GM12878 (cell line): Measurements from ENCODE around the gene GTPBP10. TPM values are rescaled to one million over a fixed set of nuclear protein-coding genes. Genes with fewer than 3 reads are reported as not detected.
A peak's percentile ranks its signal among the peaks of the same experiment; 100 is the strongest.

Source experiments
- BCL11A ChIP-seq: IDR thresholded peaks from 2 replicates; pipeline ENCODE4 v1.6.1; 2011; ENCODE audit warnings: low read depth, low read length
- CHD4 ChIP-seq: fragments of 200-600 bp; sonication (generic); IDR thresholded peaks from 2 replicates; pipeline ENCODE4 v1.6.1; 2016; ENCODE audit warnings: mild to moderate bottlenecking
- MTA3 ChIP-seq: IDR thresholded peaks from 2 replicates; pipeline ENCODE4 v1.6.1; 2012; ENCODE audit warnings: low read length, inconsistent platforms, borderline replicate concordance
- NR2F1 ChIP-seq: fragments of 450-650 bp; conservative IDR thresholded peaks from 2 replicates; pipeline ENCODE4 v1.6.1; 2017; ENCODE audit warnings: mild to moderate bottlenecking
- RAD51 ChIP-seq: fragments of 450-650 bp; IDR thresholded peaks from 2 replicates; pipeline ENCODE4 v1.6.1; 2016; ENCODE audit warnings: moderate library complexity, mild to moderate bottlenecking, inconsistent platforms
- SMARCA5 ChIP-seq: fragments of 450-650 bp; IDR thresholded peaks from 2 replicates; pipeline ENCODE4 v1.6.1; 2017; ENCODE audit warnings: mild to moderate bottlenecking
- SMC3 ChIP-seq: IDR thresholded peaks from 2 replicates; pipeline ENCODE4 v1.6.1; 2011; ENCODE audit warnings: low read length, improper control_type of control experiment, borderline replicate concordance
- SREBF2 ChIP-seq: IDR thresholded peaks from 2 replicates; pipeline ENCODE4 v1.6.1; 2012; ENCODE audit warnings: mild to moderate bottlenecking, low read length
- polyA plus RNA-seq, 11 experiments: library from polyadenylated mRNA; depleted of rRNA in 4 of 11; unstranded in 6 of 11; stranded (reverse) in 5 of 11; fragments of >200 nt; fragmentation: Nextera tagmentation in 4 of 11; fragmentation: Illumina TruSeq in 1 of 11; extraction: Ambion mirVana in 4 of 11; extraction: Trizol in 1 of 11; gene quantifications; 1 replicate in 1 of 11; 2 replicates in 10 of 11; pipeline versions ENCODE4 v1.2.1 to v1.2.3, GENCODE V29; 2011 to 2016; ENCODE audit warnings: inconsistent platforms in 2 of 11, missing spikeins in 2 of 11, low read depth in 1 of 11
- total RNA-seq, 4 experiments: library from RNA; depleted of rRNA in 3 of 4; stranded (reverse); fragments of >200 nt in 3 of 4; fragmentation: Illumina TruSeq in 1 of 4; extraction: Trizol in 1 of 4; gene quantifications; 2 replicates each; pipeline versions ENCODE4 v1.2.1 to v1.2.3, GENCODE V29; 2013 to 2021
- TF ChIP-seq, protein P1 (sequence below): fragments of 450-650 bp; IDR thresholded peaks from 2 replicates; pipeline ENCODE4 v1.6.1; 2016; ENCODE audit warnings: mild to moderate bottlenecking, moderate library complexity, borderline replicate concordance
- TF ChIP-seq, protein P2 (sequence below): fragments of 450-650 bp; IDR thresholded peaks from 2 replicates; pipeline ENCODE4 v1.6.1; 2016; ENCODE audit warnings: mild to moderate bottlenecking
- TF ChIP-seq, protein P3 (sequence below): IDR thresholded peaks from 2 replicates; pipeline ENCODE4 v1.6.1; 2011; ENCODE audit warnings: low read depth, low read length, improper control_type of control experiment, borderline replicate concordance
- TF ChIP-seq, protein P4 (sequence below): fragments of 450-650 bp; IDR thresholded peaks from 2 replicates; pipeline ENCODE4 v1.6.1; 2017; ENCODE audit warnings: mild to moderate bottlenecking, moderate library complexity
- TF ChIP-seq, protein P5 (sequence below): fragments of 450-650 bp; conservative IDR thresholded peaks from 2 replicates; pipeline ENCODE4 v1.6.1; 2017; ENCODE audit warnings: mild to moderate bottlenecking, moderate library complexity
- TF ChIP-seq, protein P6 (sequence below): IDR thresholded peaks from 2 replicates; pipeline ENCODE4 v1.6.1; 2012; ENCODE audit warnings: low read depth, low read length, improper control_type of control experiment

The GTPBP10 gene
- total and polyA plus RNA-seq, 10 of the 15 experiments (the other 5 are each of a cell fraction or from before 2014, with no cell fraction given): 10.1 to 41.0 (median 33.0) TPM

DNA sequence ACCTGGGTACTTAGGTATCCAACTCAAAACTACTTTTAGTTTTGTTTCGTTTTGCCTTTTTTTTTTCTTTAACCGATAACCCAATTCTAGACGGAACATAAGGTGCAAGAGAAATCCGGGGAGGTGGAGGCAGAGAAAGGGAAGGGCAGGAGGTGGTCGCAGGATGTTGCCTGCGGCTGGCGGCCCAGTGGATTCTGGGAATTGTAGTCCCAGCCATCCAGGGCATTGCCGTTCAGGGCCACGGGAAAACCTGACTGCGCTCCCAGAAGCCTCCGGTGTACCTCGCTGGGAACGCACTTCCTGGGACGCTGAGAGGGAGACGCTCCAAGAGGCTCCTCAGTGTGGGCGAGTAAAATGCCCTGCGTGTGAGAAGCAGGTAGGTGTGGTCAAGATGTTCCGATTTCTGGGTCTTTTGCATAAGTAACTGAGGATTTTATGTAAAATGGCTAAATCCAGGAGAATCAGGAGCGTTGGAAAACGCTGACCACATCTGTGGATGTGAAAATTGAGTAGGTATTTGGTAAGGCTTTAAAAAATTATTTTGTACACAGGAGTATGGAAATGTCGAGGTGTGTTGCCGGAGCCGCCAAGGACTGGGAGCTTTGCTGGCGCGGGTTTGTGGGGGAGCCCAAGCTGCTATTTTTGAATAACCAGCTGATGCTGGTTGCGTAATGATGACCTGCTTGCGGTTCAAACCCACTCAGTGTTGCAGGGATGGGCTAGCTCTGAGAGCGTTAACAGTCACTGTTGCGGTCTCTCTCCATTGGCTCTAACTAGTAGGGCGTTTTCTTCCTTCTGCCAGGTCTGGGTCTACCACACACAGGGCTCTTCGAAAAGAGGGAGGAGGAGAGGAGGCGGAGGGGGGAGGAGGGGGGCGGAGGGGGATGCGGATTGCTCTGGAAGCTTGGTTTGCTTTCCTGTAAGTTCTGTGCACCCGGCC is 56.9 kb downstream of the GTPBP10 start, which contains the start of gene CLDN12 (continued):
- TF ChIP-seq SMARCA5 (0 out of 2 replicates have a peak, but pooled peaks have one; percentile 35), BCL11A (peak; percentile 79), NR2F1 (peak; percentile 67), RAD51 (peak; percentile 69), SMC3 (no peak), SREBF2 (no peak), MTA3 (no peak; the same call in 1 of the 2 replicates), CHD4 (no peak)
- TF ChIP-seq, protein P1, sequence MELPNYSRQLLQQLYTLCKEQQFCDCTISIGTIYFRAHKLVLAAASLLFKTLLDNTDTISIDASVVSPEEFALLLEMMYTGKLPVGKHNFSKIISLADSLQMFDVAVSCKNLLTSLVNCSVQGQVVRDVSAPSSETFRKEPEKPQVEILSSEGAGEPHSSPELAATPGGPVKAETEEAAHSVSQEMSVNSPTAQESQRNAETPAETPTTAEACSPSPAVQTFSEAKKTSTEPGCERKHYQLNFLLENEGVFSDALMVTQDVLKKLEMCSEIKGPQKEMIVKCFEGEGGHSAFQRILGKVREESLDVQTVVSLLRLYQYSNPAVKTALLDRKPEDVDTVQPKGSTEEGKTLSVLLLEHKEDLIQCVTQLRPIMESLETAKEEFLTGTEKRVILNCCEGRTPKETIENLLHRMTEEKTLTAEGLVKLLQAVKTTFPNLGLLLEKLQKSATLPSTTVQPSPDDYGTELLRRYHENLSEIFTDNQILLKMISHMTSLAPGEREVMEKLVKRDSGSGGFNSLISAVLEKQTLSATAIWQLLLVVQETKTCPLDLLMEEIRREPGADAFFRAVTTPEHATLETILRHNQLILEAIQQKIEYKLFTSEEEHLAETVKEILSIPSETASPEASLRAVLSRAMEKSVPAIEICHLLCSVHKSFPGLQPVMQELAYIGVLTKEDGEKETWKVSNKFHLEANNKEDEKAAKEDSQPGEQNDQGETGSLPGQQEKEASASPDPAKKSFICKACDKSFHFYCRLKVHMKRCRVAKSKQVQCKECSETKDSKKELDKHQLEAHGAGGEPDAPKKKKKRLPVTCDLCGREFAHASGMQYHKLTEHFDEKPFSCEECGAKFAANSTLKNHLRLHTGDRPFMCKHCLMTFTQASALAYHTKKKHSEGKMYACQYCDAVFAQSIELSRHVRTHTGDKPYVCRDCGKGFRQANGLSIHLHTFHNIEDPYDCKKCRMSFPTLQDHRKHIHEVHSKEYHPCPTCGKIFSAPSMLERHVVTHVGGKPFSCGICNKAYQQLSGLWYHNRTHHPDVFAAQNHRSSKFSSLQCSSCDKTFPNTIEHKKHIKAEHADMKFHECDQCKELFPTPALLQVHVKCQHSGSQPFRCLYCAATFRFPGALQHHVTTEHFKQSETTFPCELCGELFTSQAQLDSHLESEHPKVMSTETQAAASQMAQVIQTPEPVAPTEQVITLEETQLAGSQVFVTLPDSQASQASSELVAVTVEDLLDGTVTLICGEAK: peak; percentile 78; the same call in 1 of the 2 replicates
- TF ChIP-seq, protein P2, sequence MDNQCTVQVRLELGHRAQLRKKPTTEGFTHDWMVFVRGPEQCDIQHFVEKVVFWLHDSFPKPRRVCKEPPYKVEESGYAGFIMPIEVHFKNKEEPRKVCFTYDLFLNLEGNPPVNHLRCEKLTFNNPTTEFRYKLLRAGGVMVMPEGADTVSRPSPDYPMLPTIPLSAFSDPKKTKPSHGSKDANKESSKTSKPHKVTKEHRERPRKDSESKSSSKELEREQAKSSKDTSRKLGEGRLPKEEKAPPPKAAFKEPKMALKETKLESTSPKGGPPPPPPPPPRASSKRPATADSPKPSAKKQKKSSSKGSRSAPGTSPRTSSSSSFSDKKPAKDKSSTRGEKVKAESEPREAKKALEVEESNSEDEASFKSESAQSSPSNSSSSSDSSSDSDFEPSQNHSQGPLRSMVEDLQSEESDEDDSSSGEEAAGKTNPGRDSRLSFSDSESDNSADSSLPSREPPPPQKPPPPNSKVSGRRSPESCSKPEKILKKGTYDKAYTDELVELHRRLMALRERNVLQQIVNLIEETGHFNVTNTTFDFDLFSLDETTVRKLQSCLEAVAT: peak; percentile 84
- TF ChIP-seq, protein P3, sequence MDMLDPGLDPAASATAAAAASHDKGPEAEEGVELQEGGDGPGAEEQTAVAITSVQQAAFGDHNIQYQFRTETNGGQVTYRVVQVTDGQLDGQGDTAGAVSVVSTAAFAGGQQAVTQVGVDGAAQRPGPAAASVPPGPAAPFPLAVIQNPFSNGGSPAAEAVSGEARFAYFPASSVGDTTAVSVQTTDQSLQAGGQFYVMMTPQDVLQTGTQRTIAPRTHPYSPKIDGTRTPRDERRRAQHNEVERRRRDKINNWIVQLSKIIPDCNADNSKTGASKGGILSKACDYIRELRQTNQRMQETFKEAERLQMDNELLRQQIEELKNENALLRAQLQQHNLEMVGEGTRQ: no peak
- TF ChIP-seq, protein P4, sequence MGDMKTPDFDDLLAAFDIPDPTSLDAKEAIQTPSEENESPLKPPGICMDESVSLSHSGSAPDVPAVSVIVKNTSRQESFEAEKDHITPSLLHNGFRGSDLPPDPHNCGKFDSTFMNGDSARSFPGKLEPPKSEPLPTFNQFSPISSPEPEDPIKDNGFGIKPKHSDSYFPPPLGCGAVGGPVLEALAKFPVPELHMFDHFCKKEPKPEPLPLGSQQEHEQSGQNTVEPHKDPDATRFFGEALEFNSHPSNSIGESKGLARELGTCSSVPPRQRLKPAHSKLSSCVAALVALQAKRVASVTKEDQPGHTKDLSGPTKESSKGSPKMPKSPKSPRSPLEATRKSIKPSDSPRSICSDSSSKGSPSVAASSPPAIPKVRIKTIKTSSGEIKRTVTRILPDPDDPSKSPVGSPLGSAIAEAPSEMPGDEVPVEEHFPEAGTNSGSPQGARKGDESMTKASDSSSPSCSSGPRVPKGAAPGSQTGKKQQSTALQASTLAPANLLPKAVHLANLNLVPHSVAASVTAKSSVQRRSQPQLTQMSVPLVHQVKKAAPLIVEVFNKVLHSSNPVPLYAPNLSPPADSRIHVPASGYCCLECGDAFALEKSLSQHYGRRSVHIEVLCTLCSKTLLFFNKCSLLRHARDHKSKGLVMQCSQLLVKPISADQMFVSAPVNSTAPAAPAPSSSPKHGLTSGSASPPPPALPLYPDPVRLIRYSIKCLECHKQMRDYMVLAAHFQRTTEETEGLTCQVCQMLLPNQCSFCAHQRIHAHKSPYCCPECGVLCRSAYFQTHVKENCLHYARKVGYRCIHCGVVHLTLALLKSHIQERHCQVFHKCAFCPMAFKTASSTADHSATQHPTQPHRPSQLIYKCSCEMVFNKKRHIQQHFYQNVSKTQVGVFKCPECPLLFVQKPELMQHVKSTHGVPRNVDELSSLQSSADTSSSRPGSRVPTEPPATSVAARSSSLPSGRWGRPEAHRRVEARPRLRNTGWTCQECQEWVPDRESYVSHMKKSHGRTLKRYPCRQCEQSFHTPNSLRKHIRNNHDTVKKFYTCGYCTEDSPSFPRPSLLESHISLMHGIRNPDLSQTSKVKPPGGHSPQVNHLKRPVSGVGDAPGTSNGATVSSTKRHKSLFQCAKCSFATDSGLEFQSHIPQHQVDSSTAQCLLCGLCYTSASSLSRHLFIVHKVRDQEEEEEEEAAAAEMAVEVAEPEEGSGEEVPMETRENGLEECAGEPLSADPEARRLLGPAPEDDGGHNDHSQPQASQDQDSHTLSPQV: peak; percentile 86; the same call in 1 of the 2 replicates
- TF ChIP-seq, protein P5, sequence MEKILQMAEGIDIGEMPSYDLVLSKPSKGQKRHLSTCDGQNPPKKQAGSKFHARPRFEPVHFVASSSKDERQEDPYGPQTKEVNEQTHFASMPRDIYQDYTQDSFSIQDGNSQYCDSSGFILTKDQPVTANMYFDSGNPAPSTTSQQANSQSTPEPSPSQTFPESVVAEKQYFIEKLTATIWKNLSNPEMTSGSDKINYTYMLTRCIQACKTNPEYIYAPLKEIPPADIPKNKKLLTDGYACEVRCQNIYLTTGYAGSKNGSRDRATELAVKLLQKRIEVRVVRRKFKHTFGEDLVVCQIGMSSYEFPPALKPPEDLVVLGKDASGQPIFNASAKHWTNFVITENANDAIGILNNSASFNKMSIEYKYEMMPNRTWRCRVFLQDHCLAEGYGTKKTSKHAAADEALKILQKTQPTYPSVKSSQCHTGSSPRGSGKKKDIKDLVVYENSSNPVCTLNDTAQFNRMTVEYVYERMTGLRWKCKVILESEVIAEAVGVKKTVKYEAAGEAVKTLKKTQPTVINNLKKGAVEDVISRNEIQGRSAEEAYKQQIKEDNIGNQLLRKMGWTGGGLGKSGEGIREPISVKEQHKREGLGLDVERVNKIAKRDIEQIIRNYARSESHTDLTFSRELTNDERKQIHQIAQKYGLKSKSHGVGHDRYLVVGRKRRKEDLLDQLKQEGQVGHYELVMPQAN: peak; percentile 73
- TF ChIP-seq, protein P6, sequence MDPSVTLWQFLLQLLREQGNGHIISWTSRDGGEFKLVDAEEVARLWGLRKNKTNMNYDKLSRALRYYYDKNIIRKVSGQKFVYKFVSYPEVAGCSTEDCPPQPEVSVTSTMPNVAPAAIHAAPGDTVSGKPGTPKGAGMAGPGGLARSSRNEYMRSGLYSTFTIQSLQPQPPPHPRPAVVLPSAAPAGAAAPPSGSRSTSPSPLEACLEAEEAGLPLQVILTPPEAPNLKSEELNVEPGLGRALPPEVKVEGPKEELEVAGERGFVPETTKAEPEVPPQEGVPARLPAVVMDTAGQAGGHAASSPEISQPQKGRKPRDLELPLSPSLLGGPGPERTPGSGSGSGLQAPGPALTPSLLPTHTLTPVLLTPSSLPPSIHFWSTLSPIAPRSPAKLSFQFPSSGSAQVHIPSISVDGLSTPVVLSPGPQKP: no peak; the same call in 1 of the 2 replicates
